Heart right ventricle (tissue), 16 donors: ENCODE measurements around the gene LHB. TPM values are rescaled to one million over a fixed set of nuclear protein-coding genes. Genes with fewer than 3 reads are reported as not detected.

Experiments
- ATAC-seq, 8 donors: fragments of 200-7000 bp; cut with Tn5 transposase; one replicate each; pipeline ENCODE4 v1.9.1; 2020; ENCODE audit warnings: mild to moderate bottlenecking in 8 of 8, moderate library complexity in 8 of 8, moderate number of reproducible peaks in 1 of 8
- DNase-seq, 2 donors: peaks; one replicate each; pipeline ENCODE4 v3.0.0-alpha.2; 2020
- H3K27ac ChIP-seq, 10 donors: fragments of 200-600 bp; sonication (generic) in 2 of 10; one replicate each; pipeline versions ENCODE4 v1.5.0 to v1.8.0; 2020 to 2022; ENCODE audit warnings: mild to moderate bottlenecking in 3 of 10
- H3K27me3 ChIP-seq, 7 donors: fragments of 200-600 bp; one replicate each; pipeline ENCODE4 v1.8.0; 2021 to 2022; ENCODE audit warnings: mild to moderate bottlenecking in 2 of 7
- H3K36me3 ChIP-seq, 9 donors: fragments of 200-600 bp; sonication (generic) in 1 of 9; one replicate each; pipeline versions ENCODE4 v1.5.0 to v1.8.0; 2020 to 2022; ENCODE audit warnings: mild to moderate bottlenecking in 2 of 9
- H3K4me1 ChIP-seq, 9 donors: fragments of 200-600 bp; sonication (generic) in 1 of 9; one replicate each; pipeline versions ENCODE4 v1.5.0 to v1.8.0; 2020 to 2022; ENCODE audit warnings: mild to moderate bottlenecking in 4 of 9
- H3K4me3 ChIP-seq, 10 donors: fragments of 200-600 bp; sonication (generic) in 2 of 10; one replicate each; pipeline versions ENCODE4 v1.5.0 to v1.8.0; 2020 to 2022; ENCODE audit warnings: mild to moderate bottlenecking in 7 of 10, moderate library complexity in 2 of 10
- H3K9me3 ChIP-seq, 11 donors: fragments of 200-600 bp in 10 of 11; sonication (generic) in 2 of 11; one replicate each; pipeline versions ENCODE4 v1.5.0 to v1.8.0; 2013 to 2022; ENCODE audit warnings: mild to moderate bottlenecking in 2 of 11, control low read depth in 1 of 11, moderate library complexity in 1 of 11
- WGBS, 2 donors: extraction: QIAGEN DNeasy Blood & Tissue Kit; methylation state at CpG; one replicate each; pipeline ENCODE4 v1.1.7; 2013; ENCODE audit warnings: inconsistent platforms in 1 of 2; 5-methylcytosine and 5-hydroxymethylcytosine counted together
- intact Hi-C, 10 donors: fragments of 100-400 bp; cut with DNase I; formaldehyde crosslinking; loops; one replicate each; pipeline versions ENCODE4 v1.11.1 to v1.14.2; 2022
- polyA plus RNA-seq, 2 donors: library from polyadenylated mRNA; stranded (reverse); fragments of 200-250 nt; gene quantifications; one replicate each; pipeline ENCODE4 v1.2.3, GENCODE V29; 2013
- total RNA-seq, 10 donors: library from RNA; stranded (reverse); fragmentation: NEBNext Ultra II Directional in 3 of 10; extraction: Animal tissue kit (Norgen Biotek cat#: 25700) in 3 of 10; gene quantifications; one replicate each; pipeline versions ENCODE4 v1.2.1 to v1.2.4, GENCODE V29; 2021 to 2023
- TF ChIP-seq, protein P1 (sequence below), 9 donors: fragments of 200-600 bp; sonication (generic) in 2 of 9; IDR thresholded peaks; one replicate each; pipeline versions ENCODE4 v1.5.0 to v1.8.0; 2021 to 2022; ENCODE audit warnings: antibody characterized with exemption in 9 of 9, mild to moderate bottlenecking in 5 of 9, moderate library complexity in 1 of 9
- donor health status: Arrhythmogenic right ventricular cardiomyopathy.
- donor health status: ischemic (EF 13 %, LVEDD 7.1; RV severe dilation, severe dysfunction).
- donor health status: healthy with polysubstance abuse.
- donor health status: DM: no; HTN: yes; CAD: no.
- donor health status: DM: no; HTN: no; CAD: no.
- donor health status: ischemic (EF 25% LVEDD 6.9; RV normal size, moderate dysfunction).
- donor health status: ischemic (EF 25% LVEDD 5.7; RV mildly dilated, moderate dysfunction).
- donor health status: healthy.
- donor health status: DM: yes; HTN: yes; CAD: no.
- donor health status: Ischemic cardiomyopathy.
- donor health status: ischemic (EF 35%, LVEDD 5.7; RV mildly dilated, moderate dysfunction).
- donor health status: nonischemic (EF 11% LVEDD 7.7; RV severe dilation, severe dysfunction).
- donor health status: DM: yes; HTN: yes; CAD: no.
- donor health status: PGD.
- donor health status: ischemic (EF 29% LVEDD 5.4; RV normal size, mild dysfunction).
- donor health status: nonischemic (EF 23%, LVEDD 6.1; RV moderate dilation, normal function).

Gene LHB
- total and polyA plus RNA-seq, 12 donors, result not detected

DNA sequence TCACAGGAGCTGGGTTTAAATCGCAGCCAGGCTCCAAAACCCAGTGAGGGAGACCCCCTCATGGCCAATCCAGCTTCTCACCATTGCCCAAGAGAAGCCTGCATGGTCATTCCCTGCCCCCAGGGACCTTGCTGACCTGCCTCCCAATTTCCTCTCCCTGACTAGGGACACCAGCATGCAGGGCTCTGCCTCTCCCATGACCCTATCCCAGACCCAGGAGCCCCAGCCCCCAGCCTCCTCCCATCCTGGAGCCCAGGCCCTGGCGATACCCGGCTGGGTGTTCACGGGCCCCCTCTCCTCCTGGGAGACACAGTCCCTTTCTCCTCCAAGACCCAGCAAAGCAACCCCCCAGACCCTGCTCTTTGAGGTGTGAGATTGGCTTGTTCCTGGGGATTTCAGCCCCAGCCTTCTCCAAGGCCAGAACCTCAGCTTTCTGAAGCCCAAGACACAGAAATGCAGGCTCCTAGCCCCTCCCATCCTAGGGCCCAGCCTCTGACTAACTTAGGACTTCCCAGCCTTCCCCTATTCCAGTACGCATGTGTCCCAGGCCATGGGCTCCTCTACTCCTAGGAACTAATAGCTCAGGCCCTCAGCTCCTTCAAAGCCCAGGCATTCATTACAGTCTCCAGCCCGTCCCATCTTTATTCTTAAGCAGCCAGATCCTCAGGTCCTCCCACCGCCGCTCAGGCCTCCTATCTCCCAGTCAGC, 24.9 kb downstream of the LHB start:
- DNase-seq (peak; percentile 33 to 74), ATAC-seq (peak; percentile 31 to 67 (median 47))
- intact Hi-C loops, result loop anchor here in 5 of 10 donors (10.0 kb wide), 4 partner anchors 83 to 223 kb away; partner anchors contain the start of genes KCNA7 (in 2 of the 5), HRC (in 1 of the 5) and TRPM4 (in 1 of the 5)
- TF ChIP-seq, protein P1, sequence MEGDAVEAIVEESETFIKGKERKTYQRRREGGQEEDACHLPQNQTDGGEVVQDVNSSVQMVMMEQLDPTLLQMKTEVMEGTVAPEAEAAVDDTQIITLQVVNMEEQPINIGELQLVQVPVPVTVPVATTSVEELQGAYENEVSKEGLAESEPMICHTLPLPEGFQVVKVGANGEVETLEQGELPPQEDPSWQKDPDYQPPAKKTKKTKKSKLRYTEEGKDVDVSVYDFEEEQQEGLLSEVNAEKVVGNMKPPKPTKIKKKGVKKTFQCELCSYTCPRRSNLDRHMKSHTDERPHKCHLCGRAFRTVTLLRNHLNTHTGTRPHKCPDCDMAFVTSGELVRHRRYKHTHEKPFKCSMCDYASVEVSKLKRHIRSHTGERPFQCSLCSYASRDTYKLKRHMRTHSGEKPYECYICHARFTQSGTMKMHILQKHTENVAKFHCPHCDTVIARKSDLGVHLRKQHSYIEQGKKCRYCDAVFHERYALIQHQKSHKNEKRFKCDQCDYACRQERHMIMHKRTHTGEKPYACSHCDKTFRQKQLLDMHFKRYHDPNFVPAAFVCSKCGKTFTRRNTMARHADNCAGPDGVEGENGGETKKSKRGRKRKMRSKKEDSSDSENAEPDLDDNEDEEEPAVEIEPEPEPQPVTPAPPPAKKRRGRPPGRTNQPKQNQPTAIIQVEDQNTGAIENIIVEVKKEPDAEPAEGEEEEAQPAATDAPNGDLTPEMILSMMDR (IDR thresholded peaks at IDR 0.05), result no peak
- WGBS, 2 donors, result 14 to 22% methylated on average over 8 of the region's 8 CpGs
- no peaks in the 10 kb centered on the region for H3K9me3 ChIP-seq
- peak overlapping the region; percentile 71 to 98 (median 95) for H3K27ac ChIP-seq
- peak overlapping the region; percentile 54 to 99 (median 88) for H3K4me3 ChIP-seq
- H3K36me3 ChIP-seq, result peaks cover 0 to 40% (median 13%) of the 10 kb centered on the region in 9 donors
- H3K4me1 ChIP-seq, result peaks cover 9 to 53% (median 42%) of the 10 kb centered on the region in 9 donors
- no peaks in the 10 kb centered on the region for H3K27me3 ChIP-seq

DNA sequence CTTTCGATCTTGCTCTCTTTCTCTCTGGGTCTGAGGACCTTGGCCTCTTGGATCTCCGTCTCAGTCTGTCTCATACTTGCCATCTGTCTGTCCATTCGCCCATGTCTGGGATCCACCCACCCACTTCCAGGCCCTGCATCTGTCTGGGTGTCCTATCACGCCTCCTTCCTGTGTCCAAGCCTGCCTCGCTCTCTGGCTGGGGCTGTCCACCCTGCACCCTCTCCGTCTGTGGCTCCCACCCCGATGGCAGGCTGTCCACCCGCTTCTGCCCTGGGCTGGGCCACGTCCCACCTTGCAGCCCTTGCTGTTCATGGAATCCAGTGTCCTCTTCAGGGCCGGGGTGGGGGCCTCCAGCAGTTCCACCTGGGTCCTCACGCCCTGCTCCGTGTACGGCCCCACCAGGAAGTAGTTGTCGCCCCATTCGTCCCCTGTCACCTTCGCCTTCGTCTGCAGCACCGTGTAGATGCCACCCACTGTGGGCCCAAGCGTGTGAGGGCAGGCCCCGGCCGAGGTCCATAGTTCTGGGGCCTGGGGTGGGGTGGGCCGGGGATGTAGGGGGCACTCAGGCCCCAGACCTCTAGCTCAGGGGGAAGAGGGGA, 25.8 kb downstream of the LHB start:
- peaks cover 9 to 53% (median 42%) of the 10 kb centered on the region in 9 donors for H3K4me1 ChIP-seq
- TF ChIP-seq, protein P1 (IDR thresholded peaks at IDR 0.05), result no peak
- H3K4me3 ChIP-seq, result peak overlapping the region; percentile 54 to 99 (median 88)
- H3K27ac ChIP-seq, result peak overlapping the region in 9 of 10 donors; percentile 90 to 98 (median 95)
- intact Hi-C loops, result loop anchor here in 5 of 10 donors (10.0 kb wide), 4 partner anchors 84 to 224 kb away; partner anchors contain the start of genes KCNA7 (in 2 of the 5), HRC (in 1 of the 5) and TRPM4 (in 1 of the 5)
- H3K9me3 ChIP-seq, result no peaks in the 10 kb centered on the region
- 77 to 80% methylated on average over 22 of the region's 22 CpGs for whole genome bisulfite sequencing, 2 donors
- H3K36me3 ChIP-seq, result peaks cover 0 to 49% (median 19%) of the 10 kb centered on the region in 9 donors
- DNase-seq, result no peak
- H3K27me3 ChIP-seq, result no peaks in the 10 kb centered on the region
- ATAC-seq, result no peak

DNA sequence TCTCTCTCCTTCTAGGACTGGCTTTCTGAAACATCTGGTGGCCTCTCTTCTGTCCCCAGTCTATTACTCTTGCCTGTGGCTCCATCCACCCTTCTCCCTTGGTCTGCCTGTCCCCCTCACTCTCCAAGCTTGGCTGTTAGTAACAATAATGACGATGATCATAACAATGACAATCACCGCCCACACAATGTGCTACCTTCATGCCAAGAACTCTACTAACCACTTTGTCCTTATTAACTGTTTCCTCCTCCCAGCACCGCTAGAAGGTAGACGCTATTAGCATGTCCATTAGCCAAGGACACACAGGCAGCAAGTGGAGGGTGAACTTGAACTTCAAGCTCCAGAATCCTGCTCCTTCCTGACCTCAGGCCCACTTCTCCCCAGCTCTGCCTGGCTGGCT, 26.5 kb downstream of the LHB start:
- WGBS, 2 donors, result 28 to 32% methylated on average over 4 of the region's 4 CpGs
- Histone ChIP-seq H3K4me3 (peak overlapping the region in 6 of 10 donors; percentile 14 to 99 (median 94)), H3K27me3 (no peaks in the 10 kb centered on the region), H3K4me1 (peaks cover 9 to 53% (median 42%) of the 10 kb centered on the region in 9 donors), H3K27ac (peak overlapping the region; percentile 8 to 98 (median 95)), H3K36me3 (peaks cover 0 to 56% (median 26%) of the 10 kb centered on the region in 9 donors), H3K9me3 (no peaks in the 10 kb centered on the region)
- intact Hi-C loops, result loop anchor here in 5 of 10 donors (10.0 kb wide), 4 partner anchors 84 to 224 kb away; partner anchors contain the start of genes KCNA7 (in 2 of the 5), HRC (in 1 of the 5) and TRPM4 (in 1 of the 5)
- ATAC-seq (no peak), DNase-seq (no peak)
- TF ChIP-seq, protein P1 (IDR thresholded peaks at IDR 0.05), result no peak

DNA sequence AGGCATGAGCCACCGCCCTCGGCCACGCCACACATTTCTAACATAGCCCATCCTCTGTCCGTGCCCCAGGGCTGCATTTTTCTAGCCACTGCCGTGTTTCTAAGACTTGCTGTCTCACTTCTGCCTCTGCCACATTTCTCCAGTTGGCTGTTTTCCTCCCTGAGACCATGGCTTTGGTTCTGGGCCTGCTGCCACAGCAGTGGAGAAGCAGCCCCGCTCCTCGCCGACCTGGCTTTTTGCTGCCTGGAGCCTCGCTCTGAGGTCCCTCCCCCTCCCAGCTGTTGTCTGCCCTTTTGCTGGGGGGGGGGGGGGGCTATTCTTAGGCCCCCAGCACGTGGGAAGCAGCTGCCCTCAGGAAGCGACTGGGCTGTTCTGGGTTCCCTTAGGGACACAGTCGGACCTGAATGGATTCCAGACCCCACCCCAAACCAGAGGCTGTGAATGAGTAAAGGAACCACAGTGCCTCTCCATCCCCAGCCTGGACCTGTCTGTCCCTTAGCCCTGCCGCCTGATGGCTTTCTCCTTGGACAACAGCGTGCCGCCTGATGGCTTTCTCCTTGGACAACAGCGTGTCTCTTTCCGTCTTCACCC, 27.1 kb downstream of the LHB start:
- 39 to 42% methylated on average over 17 of the region's 17 CpGs for WGBS, 2 donors
- peaks cover 0 to 62% (median 32%) of the 10 kb centered on the region in 9 donors for H3K36me3 ChIP-seq
- no peaks in the 10 kb centered on the region for H3K27me3 ChIP-seq
- TF ChIP-seq, protein P1 (IDR thresholded peaks at IDR 0.05), result no peak
- DNase-seq, result peak; percentile 59 to 70
- H3K9me3 ChIP-seq, result no peaks in the 10 kb centered on the region
- peaks cover 9 to 48% (median 39%) of the 10 kb centered on the region in 9 donors for H3K4me1 ChIP-seq
- peak overlapping the region in 9 of 10 donors; percentile 52 to 98 (median 95) for H3K27ac ChIP-seq
- H3K4me3 ChIP-seq, result peak overlapping the region in 5 of 10 donors; percentile 4 to 97 (median 83)
- intact Hi-C loops, result loop anchor here in 5 of 10 donors (10.0 kb wide), 4 partner anchors 85 to 225 kb away; partner anchors contain the start of genes KCNA7 (in 2 of the 5), HRC (in 1 of the 5) and TRPM4 (in 1 of the 5)
- peak in 4 of 8 donors; percentile 1 to 9 (median 6) for ATAC-seq
